ENCODE data around the gene FDCSP. TPM values are rescaled to one million over a fixed set of nuclear protein-coding genes. Genes with fewer than 3 reads are reported as not detected.
"Not testable (repeated sequence)": the region's sequence is repeated elsewhere in the genome, so short reads cannot be mapped to it uniquely, and the experiment has no call there.

Gene FDCSP
- total RNA-seq, 1 donor from 2014 or later: not detected

DNA sequence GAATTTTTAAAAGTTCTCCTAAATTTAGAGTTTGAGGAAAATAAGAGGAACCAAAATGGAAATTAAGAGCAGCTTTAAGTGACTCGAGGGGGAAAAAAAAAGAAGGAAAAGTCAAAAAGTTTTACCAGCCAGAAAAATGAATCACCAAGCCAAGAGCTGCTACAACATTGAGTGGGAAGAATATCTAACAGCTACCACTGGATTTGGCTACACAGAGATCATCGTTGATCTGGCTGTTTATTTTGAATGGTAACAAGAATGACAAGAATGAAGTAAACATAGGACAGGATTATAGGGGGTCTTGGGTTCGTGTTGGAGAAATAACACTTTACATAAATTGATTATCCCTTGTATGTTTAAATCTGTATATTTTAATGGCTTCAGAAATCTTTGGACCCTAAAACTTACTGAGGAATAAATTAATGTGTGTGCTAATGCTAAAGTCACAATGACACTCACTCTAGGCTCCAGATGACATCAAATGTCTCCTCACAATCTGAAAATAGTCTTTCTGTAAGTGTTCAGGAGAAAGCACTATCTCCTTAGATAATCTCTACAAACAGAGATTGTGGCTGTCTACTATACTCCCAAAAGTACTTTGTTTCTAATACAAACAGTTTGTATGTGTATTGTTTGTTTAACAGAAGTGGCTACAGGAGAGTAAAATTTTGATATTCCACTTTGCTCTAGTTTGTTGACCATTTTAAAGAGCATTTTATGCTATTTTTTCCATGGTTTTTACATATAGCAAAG, 13.4 kb downstream of the FDCSP start:
- DNase-seq (ENCODE audit: low read depth in 2 of 2): no peak

DNA sequence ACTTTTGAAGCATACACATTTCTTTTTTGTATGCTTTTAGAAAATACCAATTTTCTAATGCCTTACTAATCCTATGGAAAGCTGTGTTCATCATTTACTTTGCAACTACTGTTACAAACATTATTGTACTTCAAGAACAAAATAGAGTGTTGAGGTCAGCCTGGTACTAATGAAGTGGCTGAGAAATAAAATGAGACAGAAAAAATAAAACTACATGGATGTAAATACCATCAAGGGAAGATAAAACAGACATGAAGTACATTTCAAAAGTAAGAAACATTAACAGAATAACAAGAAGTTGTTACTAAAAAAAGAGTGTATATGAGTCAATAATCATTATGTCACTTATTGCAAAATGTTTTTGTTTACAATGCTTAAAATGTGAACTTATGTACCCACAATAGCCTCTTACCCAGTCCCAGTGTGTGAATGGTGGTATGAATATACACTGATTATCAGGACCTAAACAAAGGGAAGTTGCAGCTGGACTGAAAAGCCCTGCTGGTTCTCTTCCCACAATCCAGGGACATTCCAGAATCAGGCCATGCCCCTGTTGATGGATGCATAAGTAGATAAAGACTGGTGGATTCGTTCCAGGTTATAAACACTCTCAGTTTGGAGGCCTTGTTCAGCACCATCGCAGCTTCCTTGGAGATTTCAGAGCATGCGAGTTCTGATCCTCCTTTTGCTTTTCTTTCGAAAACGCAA, 14.1 kb downstream of the FDCSP start:
- DNase-seq (ENCODE audit: low read depth in 2 of 2): no peak

DNA sequence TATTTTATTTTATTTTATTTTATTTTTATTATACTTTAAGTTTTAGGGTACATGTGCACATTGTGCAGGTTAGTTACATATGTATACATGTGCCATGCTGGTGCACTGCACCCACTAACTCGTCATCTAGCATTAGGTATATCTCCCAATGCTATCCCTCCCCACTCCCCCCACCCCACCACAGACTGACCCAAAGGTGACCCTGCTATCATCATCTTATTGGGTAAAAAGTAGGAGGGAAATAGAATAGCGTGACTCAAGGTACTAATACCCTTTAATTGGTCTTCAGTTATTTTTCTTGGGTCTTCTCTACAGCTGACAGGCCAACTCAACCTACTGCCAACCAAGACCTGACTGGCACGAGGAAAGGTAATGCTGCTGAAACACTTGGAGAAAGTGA, 16.4 kb downstream of the FDCSP start, which contains the start of gene CSN3:
Gene CSN3 (plus strand): TSS at position 301 of the 400 bp plus-strand sequence. CDS start 2,223 bp downstream, outside the sequence.
- DNase-seq (ENCODE audit: low read depth in 2 of 2): not testable (repeated sequence)

DNA sequence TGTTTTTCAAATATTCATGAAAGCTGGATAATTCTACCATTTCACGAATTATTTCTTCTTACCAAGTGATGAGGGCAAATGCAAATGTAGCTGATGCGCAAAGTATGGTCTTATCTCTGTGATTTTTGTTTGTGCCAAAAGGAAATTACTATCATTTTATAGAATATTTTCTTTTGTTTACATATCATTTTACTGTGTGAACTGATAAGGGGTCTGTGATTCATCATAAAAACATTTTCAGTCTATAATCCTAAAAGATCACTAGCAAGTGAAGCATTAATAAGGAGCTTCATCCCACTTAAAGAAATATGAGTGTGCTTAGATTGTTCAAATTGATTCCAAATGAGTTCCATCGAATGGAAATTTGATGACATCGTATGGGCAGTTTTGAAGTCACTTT, 17.2 kb downstream of the FDCSP start:
- no peak for DNase-seq (ENCODE audit: low read depth in 2 of 2)

DNA sequence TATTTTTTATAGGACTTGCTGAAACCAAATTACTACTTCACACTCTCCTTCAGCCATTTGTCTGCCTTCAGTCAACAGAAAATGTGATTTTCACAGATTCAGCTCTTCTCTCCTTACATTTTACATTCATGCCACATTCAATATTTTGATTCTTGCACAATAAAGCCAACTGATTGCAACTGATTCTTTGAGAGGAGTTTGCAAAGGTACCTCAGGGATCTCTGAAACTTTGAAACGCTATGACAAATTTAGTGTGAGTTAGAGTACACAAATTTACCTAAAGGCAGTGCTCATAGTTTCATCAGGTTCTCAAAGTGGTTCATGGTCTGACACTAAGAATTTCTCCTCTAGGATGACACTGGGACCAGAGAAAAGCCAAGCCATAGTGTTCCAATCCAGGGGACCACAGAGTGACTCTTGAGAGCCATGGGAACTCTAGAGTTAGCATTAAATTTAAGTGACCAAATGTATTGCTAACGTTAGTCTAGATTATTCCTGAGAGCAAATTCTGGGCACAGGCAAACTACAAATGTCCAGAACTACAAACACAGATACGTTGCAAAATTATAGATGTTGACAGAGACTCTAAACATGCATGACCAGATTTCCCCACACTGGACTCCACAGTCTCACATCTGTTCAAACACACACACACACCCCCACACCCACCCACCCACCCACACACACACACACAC, 25.5 kb downstream of the FDCSP start:
- no peak for DNase-seq (ENCODE audit: low read depth in 2 of 2)

DNA sequence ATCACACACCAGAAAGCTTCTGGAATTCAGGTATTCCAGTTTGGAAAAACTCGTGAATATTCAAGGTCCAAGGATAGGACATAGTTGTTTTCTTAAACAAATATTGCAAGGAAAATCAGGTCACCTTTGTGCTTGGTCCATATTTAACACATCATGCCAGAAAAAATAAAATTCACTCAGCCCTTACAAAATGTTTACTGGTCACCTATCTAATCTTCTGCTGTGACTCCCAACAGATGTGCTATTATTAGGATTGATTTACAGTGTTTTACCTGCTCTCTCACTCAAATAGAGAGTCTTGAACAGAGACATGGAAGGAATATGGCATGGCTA, 26.0 kb downstream of the FDCSP start:
- DNase-seq (ENCODE audit: low read depth in 2 of 2): no peak

DNA sequence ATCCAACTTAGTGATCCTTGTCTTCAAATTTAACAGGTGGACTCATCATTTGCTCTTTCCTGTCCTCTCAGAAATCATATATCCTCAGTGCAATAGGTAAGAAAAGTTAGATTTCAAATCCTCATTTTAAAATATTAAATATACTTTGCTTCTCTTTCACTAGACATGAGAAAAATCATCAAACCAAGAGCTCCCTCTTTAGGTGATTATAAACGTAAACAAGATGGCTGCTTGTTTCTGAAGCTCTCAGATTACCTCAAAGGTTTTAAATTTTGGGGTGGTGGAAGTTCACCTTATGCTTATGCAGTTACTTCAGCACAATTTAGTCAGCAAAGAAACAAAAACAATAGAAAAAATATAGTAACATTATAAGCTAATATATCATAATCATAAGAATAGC, 43.8 kb downstream of the FDCSP start:
- peak; percentile 1 to 2 for DNase-seq (ENCODE audit: low read depth in 2 of 2)

DNA sequence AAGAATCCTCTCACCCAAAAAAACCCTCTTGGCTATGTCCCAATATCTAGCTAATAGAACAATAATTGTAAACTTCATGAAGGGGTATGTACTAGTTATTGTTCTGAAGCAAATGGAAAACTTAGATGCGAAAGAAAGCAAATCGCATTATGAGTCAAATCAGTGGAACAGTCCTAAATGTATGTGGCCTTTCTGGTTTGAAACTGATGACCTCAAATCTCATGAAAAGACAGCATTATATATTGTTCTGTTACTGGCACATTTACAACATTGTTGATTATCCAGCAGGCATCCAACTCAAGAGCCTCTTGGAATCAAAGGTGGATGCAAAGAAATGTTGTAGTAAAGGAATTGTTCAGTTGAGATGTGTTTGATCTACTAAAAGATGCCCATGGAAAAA, 51.2 kb downstream of the FDCSP start:
- DNase-seq (ENCODE audit: low read depth in 2 of 2): no peak

DNA sequence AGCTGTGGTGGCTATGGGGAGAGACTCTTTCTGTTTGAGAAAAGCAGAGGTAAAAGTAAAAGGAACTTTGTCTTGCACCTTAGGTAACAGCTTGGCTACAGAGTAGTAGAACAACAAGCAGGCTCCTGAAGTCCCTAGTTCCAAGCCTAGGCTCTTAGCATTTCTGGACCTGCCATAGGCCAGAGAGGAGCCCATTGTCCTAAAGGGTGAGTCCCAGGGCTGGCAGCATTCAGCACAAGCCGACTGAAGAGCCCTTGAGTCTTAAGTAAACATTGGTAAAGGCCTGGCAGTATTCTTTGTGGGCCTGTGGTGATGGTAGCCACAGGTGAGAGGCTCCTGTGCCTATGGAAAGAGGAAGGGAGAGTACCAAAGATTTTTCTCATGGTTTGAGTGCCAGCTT, 54.6 kb downstream of the FDCSP start:
- DNase-seq (ENCODE audit: low read depth in 2 of 2): no peak

Other genes starting within 250 kb of the FDCSP start
- not detected in 2 replicates for gene STATH, start 230.2 kb upstream of the FDCSP start, total RNA-seq
- not detected in 2 replicates for gene HTN3, start 197.7 kb upstream of the FDCSP start, total RNA-seq
- gene HTN1, start 175.7 kb upstream of the FDCSP start, total RNA-seq: 0.44 TPM in 1 of 2 replicates, not detected in the other
- not detected in 2 replicates for gene PRR27, start 71.9 kb upstream of the FDCSP start, total RNA-seq
- gene ODAM, start 30.4 kb upstream of the FDCSP start, total RNA-seq: not detected in 2 replicates
- gene CSN3, start 16.5 kb downstream of the FDCSP start, total RNA-seq: not detected in 2 replicates
- gene CABS1, start 108.9 kb downstream of the FDCSP start, total RNA-seq: not detected in 2 replicates
- gene SMR3A, start 134.6 kb downstream of the FDCSP start, total RNA-seq: not detected in 2 replicates
- not detected in 2 replicates for gene SMR3B, start 157.0 kb downstream of the FDCSP start, total RNA-seq
- not detected in 2 replicates for gene OPRPN, start 171.8 kb downstream of the FDCSP start, total RNA-seq
- not detected in 2 replicates for gene MUC7, start 246.1 kb downstream of the FDCSP start, total RNA-seq